Fibroblast of upper back skin (primary cell): ENCODE results near the gene ZNRD2.
"Not testable (repeated sequence)": the region's sequence is repeated elsewhere in the genome, so short reads cannot be mapped to it uniquely, and the experiment has no call there.

Source experiments
- DNase-seq: peaks from one replicate; pipeline ENCODE4 v3.0.0-alpha.2; 2013

ZNRD2 gene

DNA sequence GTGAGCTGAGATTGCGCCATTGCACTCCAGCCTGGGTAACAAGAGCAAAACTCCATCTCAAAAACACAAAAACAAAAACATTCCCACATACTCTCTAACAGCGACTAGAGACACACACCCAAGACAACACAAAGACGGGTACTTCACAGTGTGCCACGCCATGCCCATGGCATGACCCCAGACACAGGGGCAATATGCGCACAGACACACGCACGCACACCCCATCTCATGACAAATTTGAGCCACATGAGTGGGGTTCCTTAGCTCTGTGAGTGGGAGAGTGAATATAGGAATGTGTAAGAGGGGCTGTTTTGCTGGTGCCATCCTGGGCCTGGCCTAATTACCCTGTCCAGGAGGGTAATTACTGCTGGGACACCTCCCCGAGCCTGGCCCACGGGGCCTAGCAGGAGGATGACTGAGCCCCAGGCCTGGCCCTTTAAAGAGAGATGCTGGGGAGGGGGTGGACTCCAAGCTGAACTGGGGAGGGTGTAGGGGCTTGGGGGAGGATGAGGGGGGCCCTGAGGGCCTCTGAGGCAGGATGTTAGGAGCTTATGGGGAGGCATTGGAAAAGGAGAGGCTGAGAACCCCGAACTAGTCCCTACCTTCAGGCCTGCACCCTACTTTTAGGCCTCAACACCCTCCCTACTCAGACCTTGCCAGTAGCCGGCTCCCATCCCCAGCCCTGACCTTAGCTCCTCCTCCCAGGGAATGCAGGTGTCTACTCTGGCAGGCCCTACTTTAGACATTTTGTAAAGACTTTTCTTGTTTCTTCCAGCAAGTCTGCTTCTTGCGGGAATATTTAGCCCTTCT is 13.6 kb upstream of the ZNRD2 start:
- DNase-seq: no peak

DNA sequence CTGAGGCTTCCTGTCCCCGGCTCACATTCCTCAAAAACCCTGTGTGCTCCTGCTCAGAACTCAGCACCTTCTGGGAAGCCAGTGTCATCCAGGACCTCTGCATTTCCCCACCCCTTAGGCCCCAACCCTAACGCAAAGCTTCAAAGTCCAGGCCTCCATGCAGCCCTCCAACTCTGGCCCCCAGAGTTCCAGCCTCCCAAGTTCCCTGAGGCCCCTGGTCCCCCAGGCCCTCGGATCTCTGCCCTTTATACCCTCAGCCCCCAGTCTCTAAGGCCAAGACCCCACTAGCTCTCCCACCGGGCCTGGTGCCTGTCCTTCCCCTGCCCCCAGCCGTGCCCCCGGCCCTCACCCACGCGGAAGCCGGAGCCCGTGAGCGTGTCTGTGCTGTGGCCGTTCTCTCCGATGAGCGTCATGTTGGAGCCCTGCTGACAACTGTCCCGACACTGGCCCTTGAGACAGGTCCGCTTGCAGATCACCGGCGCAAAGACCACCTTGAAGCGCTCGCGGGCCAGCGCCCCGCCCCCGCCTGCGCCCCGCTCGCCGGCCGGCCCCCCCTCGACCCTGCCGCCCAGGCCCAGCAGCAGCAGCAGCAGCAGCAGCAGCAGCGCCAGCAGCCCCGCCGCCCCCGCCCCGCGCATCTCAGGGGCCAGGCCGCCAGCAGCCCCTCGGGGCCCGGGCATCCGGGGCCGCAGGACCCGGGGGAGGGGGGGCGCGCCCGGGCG is 12.8 kb upstream of the ZNRD2 start:
- no peak for DNase-seq

DNA sequence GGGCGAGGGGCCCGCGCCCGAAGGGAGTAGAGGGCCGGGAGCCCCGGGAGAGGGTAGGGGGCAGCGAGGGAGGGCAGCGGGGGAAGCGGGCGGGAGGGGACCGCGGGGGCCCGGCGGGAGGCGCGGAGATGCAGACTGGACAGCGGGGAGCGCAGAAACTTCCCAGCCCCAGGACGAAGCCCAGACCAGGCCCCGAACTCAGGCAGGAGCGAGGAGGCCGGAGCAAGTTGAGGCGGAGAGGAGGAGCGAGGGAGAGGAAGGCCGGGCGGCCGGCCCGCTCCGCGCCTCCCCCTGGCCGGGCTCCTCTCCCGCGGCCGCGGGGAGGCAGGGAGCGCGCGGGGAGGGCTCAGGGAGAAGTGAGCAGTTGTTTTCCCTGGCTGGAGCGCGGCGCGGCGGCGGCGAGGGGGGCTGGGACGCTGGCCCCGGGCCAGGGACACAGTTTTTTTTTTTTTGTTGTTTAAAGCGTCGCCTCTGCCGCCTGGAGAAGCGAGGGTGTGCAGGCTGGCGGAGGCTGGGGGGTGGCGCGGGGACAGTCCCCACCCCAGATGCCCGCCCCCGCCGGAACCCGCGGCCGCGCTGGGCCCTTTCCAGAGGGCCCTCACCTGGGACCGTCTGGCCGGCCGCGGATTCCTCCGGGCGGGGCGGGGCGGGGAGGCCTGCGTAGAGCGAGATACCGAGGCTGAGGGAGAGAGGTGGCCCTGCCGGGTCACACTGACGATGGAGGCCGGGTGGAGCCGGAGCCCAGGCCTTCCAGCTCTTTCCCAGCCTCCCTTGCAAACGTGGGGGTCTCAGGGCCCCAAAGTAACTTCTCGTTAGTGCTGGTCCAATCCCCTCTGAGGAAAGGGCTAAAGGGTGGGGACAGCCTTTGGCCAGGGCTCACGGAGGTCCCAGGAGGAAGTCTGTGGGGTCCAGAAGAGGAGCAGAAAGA is 12.0 kb upstream of the ZNRD2 start, which contains the start of gene LTBP3:
Gene LTBP3, minus strand, starts transcription at position 358 of the 928 bp plus-strand sequence. CDS start 400 bp downstream, outside the sequence.
- DNase-seq: peak; percentile 87

DNA sequence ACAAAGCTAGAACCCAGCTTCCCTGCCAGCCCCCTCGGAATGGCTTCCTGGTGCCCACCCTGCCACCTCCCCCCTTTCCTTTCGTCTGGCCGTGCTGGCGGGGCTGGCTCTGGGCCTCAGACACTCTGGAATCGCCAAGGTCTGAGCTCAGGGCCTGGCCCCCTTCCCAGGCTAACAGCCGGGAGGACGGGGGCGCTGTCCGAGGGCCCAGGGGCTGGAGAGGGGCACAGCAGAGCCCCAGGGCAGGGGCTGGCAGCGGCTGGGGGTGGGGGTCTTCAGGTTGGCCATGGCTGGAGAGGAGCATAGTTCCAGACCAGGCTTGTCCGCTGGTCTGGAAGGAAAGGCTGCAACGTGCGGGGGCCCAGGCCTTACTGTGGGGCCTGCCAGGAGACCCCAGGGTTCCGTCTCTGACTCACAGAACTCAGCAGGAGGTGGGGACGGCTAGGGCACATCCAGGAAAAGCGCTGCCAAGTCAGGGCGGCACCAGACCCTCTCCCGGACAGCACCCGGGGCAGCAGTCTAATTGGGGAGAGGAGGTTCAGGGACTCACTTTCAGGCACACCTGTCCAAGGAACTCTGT is 11.3 kb upstream of the ZNRD2 start:
- DNase-seq: peak; percentile 64

DNA sequence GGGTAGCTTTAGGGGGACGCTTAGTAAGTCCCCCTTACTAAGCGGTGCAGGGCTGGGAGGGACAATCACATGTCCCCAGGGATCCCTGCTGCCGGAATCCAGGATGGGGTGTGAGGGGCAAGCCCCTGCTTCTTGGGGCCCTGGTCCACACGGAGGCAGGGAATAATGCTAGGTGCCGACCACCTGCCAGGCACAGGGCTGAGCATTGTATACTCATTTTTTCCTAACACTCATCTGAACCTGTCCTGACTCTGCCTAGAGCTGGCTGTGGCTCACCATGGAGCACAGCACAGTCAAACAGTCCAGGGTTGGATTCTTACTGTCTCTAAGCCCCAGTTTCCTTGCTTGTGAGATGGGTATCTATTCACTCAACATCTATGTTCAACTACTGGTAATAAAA is 10.7 kb upstream of the ZNRD2 start:
- DNase-seq: peak; percentile 25

DNA sequence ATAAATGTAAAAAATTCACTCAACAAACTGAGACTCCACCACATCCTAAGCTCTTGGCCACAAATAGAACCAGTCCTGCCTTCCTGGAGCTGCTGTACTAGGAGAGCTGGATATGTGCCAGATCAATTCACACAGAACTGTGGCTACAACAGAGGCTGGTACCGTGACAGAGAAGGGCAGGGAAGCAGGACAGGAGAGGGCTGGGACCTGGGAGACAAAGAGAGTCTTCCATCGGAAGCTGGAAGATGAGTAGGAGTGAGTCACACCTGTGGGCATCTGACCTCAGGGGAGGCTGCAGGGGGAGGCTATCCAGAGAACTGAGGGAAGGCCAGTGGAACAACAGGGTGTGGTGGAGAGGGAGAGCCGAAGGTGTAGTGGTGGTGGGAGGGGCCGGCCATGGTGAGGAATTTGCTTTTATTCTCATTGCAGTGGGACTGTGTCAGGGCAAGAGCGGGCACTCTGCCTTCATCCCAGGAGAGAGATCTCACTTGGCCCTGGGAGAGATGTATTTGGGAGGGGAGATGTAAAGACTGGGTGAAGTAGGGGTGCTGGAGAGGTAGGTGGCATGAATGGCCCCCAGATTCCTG is 10.2 kb upstream of the ZNRD2 start:
- DNase-seq: peak; percentile 50

DNA sequence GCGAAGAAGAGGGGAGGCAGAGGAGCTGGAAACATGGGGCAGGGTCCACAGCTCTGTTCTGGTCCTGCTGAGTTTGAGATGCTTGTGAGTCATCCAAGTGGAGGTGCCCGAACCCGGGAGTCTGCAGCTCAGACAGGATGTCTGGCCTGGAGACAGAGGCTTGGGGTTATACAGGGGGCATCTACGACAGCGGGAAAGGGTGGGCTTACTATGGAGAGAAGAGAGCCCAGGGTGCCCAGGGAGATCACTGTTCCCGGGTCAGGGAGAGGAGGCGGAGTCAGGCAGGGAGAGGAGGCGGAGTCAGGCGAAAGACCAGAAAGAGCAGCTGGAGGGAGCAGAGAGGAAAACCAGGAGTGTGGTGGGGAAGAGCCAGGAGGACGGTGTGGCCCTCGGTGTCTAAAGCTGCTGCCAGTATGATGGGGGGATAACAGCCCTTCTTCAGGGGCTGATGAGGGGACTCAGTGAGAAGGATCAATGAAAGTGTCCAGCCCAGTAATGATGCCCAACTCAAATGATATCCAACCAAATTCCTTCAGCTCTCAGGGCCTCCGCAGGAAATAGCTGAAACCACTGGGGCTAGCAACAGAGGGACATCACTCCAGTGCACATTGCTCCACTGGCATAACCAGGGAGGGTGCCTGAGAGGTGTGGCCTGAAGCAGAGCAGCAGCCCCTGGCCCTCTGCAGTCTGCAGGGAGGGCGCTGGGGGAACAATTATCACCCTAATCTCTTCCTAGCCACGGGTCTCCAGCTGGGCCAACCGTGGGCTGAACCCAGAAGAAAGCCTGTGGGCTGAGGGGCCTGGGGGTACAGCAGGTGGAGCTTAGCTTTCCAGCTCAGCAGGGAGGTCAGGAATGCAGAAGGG is 9.5 kb upstream of the ZNRD2 start:
- DNase-seq: peak; percentile 79

DNA sequence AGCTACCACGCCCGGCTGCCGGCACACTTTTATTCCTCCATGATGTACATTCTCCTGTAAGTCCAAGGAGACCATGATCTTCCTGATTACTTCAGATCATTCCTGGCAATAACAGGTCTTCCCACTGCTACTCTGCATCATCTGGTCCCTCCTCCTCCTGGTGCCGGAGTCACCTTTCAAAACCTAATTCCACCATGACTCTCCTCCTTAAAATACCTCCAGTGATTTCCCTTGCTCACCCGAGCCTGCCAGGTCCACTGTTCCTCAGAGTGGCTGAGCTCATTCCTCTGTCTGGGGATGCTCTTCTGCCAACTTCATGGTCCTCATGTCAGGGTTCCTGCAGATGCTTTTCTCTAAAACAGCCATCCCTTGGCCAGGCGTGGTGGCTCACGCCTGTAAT is 8.3 kb upstream of the ZNRD2 start:
- no peak for DNase-seq

DNA sequence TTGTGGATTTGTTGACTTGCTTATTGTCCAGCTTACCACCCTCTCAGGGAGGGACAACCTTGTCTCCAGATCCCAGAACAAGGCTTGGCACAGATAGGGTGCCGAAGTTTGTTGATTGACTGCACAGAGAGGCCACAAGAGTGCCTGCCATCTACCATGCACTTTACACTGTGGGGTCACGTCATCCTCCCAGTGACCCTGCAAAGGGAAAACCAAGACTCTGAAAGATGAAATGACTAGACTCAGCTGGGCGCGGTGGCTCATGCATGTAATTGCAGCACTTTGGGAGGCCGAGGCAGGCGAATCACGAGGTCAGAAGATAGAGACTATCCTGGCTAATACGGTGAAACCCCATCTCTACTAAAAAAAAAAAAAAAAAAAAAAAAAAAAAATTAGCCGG is 7.5 kb upstream of the ZNRD2 start:
- DNase-seq: no peak

DNA sequence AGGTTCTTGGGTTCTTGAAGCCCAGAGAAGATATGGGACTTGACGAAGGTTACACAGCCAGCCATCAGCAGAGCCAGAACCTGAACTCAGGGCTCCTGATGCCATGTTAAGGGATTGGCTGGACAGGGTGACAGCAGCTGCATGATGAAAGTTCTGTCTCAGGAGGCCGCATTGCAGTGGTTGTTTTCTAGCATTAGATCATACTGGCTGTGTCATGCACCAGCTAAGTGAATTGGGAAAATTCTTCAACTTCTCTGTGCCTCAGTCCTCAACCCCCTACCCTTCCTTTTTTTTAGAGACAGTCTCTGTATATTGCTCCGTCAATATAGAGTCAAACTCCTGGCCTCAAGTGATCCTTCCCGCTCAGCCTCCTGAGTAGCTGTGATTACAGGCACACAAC is 6.7 kb upstream of the ZNRD2 start:
- no peak for DNase-seq

DNA sequence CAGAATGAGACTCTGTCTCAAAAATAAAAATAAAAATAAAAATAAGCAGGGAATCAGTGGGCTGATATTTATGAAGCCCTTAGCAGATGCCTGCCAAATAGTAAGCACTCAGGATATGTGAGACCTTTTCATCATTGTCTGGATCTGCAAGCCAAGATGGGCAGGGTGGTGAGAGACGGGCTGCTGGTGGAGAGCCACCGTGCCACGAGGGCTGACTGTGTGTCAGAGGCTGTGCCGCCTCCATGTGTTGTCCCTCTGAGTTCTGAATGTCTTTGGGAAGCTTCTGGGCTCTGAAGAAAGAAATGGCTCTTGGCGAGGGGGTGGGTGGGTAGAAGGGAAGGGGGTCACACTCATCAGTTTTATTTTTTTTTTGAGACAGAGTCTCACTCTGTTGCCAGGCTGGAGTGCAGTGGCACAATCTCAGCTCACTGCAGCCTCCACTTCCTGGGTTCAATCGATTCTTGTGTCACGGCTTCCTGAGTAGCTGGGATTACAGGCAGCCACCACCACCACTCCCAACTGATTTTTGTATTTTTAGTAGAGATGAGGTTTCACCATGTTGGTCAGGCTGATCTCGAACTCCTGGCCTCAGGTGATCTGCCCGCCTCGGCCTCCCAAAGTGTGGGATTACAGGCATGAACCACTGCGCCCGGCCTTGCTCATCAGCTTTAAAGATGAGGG is 5.3 kb upstream of the ZNRD2 start:
- DNase-seq: not testable (repeated sequence)

DNA sequence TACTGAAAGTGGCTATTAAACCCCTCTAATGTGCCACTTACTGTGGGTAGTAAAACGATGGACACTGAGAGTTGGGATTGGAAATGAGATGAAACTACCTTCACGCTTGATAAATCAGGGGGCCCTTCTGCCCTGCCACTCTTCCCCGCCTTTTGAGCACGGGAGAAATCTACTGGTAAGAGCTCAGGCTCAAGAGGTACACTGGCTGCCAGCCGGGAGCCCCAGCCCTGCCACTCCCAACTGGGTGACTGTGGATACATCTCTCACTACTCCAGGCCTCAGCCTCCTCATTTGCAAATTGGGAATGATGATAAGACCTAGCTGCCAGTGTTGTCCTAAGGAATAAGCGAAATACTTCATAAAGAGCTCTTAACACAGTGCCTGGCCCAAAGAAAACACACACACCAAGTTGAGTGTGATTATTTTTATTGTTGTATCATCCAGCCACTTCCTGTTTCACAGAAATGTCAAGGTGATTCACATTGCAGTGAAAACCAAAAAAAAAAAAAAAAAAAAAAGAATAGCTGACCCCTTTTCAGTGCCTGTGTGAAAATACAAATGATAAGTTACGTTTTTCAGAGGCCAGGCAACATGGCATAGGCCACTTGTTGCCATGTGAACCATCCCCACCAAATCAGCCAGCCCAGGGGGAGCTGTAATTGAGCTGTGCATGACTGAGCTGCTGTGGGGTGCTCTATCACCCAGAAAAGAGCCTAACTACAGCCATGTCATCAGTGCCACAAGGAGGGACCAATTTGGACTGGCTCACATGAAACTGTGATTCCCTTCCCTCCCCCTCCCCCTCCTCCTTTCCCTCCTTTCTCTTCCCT is 4.4 kb upstream of the ZNRD2 start:
- no peak for DNase-seq

DNA sequence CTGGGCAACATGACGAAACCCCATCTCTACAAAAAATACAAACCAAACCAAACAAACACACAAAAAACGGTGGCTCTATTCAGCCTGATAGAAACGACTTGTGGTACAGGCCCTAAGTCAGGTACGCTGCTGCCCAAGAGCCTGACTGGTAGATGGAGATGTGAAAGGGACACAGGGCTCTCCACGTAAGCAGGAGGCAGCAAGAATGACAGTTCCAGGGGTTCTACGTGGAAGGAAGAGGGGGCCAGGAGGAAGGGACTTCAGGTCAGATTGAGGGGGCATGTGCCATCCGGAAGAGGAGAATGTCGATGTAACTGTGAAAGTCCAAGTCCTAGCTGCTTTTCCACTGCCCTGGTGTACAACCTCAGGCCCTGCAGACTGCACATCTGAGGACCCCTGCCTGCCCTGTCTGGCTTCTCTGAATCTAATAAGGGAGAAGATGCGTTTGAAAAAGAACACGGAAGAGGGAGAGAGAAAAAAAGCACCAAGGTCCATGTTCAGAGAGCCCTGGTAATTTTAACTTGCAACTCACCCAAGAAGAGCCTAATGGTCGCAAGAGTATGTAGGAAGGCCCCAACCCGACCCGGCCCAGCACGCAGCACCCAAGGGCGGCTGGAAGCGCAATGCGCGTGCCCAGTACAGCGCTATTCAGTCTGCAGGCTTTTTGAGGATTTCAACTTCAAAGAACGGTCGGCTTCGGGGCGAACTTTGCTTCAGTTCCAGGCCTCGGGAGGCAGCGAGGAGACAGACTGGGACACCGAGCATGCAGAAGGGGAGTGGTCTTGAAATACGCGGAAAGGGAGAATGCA is 909 bp upstream of the ZNRD2 start:
- no peak for DNase-seq

DNA sequence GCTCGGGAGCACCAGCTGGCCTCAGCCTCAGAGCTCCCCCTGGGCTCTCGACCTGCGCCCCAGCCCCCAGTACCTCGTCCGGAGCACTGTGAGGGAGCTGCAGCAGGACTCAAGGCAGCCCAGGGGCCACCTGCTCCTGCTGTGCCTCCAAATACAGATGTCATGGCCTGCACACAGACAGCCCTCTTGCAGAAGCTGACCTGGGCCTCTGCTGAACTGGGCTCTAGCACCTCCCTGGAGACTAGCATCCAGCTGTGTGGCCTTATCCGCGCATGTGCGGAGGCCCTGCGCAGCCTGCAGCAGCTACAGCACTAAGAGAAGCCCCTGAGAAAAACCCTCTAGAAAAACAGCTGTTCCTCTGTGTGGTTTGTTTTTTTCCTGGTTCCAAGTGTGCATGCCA is 1.1 kb downstream of the ZNRD2 start:
- no peak for DNase-seq

DNA sequence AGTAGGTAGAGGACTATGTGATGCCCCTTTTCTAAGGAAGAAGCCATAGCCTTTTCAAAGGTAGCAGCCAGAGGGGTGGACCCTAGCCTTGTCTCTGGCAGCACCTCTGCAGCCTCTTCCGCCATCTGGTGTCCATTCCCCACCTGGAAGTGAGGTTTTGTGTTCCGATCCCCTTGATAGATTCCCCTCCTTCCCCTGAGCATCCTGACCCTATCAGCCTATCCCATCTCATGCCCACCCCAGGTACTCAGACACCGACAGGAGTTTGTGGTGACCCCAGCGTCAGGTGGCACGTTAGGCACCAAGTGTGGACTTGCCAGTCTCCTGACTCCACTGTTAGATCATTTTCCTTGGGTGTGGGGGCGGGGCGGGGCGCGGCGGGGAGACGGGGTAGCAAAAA is 1.7 kb downstream of the ZNRD2 start:
- DNase-seq: peak; percentile 54

DNA sequence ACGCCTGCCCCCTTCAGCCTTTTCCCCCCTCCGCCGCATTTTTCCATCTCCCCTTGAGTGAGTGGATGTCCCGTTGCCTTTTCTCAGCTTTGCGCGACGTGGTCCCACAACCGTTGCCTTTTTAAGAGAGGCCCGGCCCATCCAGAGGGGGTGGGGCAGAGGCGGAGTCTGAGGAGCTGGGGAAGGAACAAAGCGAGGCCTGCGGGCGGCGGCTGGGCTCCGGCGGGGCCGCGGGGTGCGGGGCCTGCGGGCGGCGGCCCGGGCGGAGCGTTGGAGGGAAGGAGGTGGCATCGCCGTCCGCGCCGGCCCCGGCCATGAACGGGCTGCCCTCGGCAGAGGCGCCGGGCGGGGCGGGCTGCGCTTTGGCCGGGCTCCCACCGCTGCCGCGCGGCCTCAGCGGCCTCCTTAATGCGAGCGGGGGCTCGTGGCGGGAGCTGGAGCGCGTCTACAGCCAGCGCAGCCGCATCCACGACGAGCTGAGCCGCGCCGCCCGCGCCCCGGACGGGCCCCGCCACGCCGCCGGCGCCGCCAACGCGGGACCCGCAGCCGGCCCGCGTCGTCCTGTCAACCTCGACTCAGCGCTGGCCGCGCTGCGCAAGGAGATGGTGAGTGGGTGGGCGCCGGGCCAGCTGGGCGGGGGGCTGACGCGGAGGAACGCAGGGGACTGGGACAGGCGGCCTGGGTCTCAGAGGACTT is 2.2 kb downstream of the ZNRD2 start, which contains the start of gene FAM89B:
Gene FAM89B, plus strand, starts transcription at position 183 of the 696 bp plus-strand sequence. Its CDS starts 132 bp downstream, at position 315.
- DNase-seq: peak; percentile 88

DNA sequence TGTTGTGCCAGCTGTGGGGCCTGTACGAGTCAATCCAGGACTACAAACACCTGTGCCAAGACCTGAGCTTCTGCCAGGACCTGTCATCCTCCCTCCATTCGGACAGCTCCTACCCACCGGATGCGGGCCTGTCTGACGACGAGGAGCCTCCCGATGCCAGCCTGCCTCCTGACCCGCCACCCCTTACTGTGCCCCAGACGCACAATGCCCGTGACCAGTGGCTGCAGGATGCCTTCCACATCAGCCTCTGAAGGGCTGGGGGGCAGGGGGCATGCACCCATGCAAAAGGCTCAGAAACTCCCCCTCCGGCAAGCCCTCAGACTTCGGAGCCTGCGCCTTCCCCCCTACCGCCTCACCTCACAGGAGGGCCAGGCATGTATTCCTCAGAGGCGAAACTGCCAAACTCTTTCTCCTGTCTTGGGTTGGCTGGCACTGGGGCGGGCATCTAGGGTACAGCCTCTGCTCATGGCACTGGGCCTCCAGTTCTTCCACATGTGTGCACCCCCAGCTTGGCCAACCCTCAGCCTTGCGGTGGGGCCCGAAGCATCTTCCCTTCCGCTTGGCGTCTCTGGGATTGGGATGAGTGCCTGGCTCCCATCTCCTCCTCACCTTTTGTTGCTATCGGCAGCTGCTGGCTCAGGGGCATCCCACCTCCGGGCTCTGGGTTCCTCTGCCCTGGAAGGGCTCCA is 3.3 kb downstream of the ZNRD2 start:
- no peak for DNase-seq
